Measurements from ENCODE around the gene SLC25A24. TPM values are rescaled to one million over a fixed set of nuclear protein-coding genes. Genes with fewer than 3 reads are reported as not detected.

The SLC25A24 gene
- total RNA-seq, 1 experiment from 2014 or later, result 86.8 TPM

- Histone ChIP-seq H3K9me2 (replicated peaks; ENCODE audit: insufficient read depth, low read length) (no peaks in the 10 kb centered on the region), H3K4me3 (ENCODE audit: low read length) (no peak overlapping the region), H4K20me1 (ENCODE audit: insufficient read depth, low read depth, low read length) (no peaks in the 10 kb centered on the region), H3K36me3 (ENCODE audit: insufficient read depth, low read length) (no peaks in the 10 kb centered on the region), H3K9ac (ENCODE audit: low read length) (no peak overlapping the region), H3K27ac (ENCODE audit: low read length) (no peak overlapping the region), H3K4me1 (ENCODE audit: low read length) (peaks cover 6% of the 10 kb centered on the region), H3K27me3 (ENCODE audit: low read length) (no peaks in the 10 kb centered on the region), H2AFZ (ENCODE audit: low read length) (no peak overlapping the region), H3K4me2 (ENCODE audit: low read depth, low read length, poor library complexity, severe bottlenecking) (no peak overlapping the region), H3K79me2 (ENCODE audit: low read length) (no peaks in the 10 kb centered on the region), H3K9me3 (ENCODE audit: low read length) (no peaks in the 10 kb centered on the region)
- peak; percentile 89 for DNase-seq
Measured at GRCh38 chr1:108125312-108126138, 74.6 kb downstream of the SLC25A24 start.

GRCh38 chr1:108124622-108125311 is 75.4 kb downstream of the SLC25A24 start:
- Histone ChIP-seq H4K20me1 (ENCODE audit: insufficient read depth, low read depth, low read length) (no peaks in the 10 kb centered on the region), H3K27me3 (ENCODE audit: low read length) (no peaks in the 10 kb centered on the region), H3K9me2 (replicated peaks; ENCODE audit: insufficient read depth, low read length) (no peaks in the 10 kb centered on the region), H3K27ac (ENCODE audit: low read length) (no peak overlapping the region), H3K79me2 (ENCODE audit: low read length) (no peaks in the 10 kb centered on the region), H3K4me3 (ENCODE audit: low read length) (no peak overlapping the region), H2AFZ (ENCODE audit: low read length) (no peak overlapping the region), H3K4me2 (ENCODE audit: low read depth, low read length, poor library complexity, severe bottlenecking) (no peak overlapping the region), H3K9ac (ENCODE audit: low read length) (no peak overlapping the region), H3K36me3 (ENCODE audit: insufficient read depth, low read length) (no peaks in the 10 kb centered on the region), H3K4me1 (ENCODE audit: low read length) (peaks cover 6% of the 10 kb centered on the region), H3K9me3 (ENCODE audit: low read length) (no peaks in the 10 kb centered on the region)
- no peak for DNase-seq

GRCh38 chr1:108124023-108124422 is 76.1 kb downstream of the SLC25A24 start:
- no peak for DNase-seq
- Histone ChIP-seq H3K36me3 (ENCODE audit: insufficient read depth, low read length) (no peaks in the 10 kb centered on the region), H3K4me2 (ENCODE audit: low read depth, low read length, poor library complexity, severe bottlenecking) (no peak overlapping the region), H2AFZ (ENCODE audit: low read length) (no peak overlapping the region), H3K27me3 (ENCODE audit: low read length) (no peaks in the 10 kb centered on the region), H3K9me3 (ENCODE audit: low read length) (no peaks in the 10 kb centered on the region), H3K27ac (ENCODE audit: low read length) (no peak overlapping the region), H3K9me2 (replicated peaks; ENCODE audit: insufficient read depth, low read length) (no peaks in the 10 kb centered on the region), H3K4me1 (ENCODE audit: low read length) (peaks cover 7% of the 10 kb centered on the region), H3K9ac (ENCODE audit: low read length) (no peak overlapping the region), H4K20me1 (ENCODE audit: insufficient read depth, low read depth, low read length) (no peaks in the 10 kb centered on the region), H3K4me3 (ENCODE audit: low read length) (no peak overlapping the region), H3K79me2 (ENCODE audit: low read length) (no peaks in the 10 kb centered on the region)

GRCh38 chr1:108121358-108122143 is 78.6 kb downstream of the SLC25A24 start:
- Histone ChIP-seq H3K79me2 (ENCODE audit: low read length) (no peaks in the 10 kb centered on the region), H3K27me3 (ENCODE audit: low read length) (no peaks in the 10 kb centered on the region), H2AFZ (ENCODE audit: low read length) (no peak overlapping the region), H4K20me1 (ENCODE audit: insufficient read depth, low read depth, low read length) (no peaks in the 10 kb centered on the region), H3K27ac (ENCODE audit: low read length) (no peak overlapping the region), H3K36me3 (ENCODE audit: insufficient read depth, low read length) (no peaks in the 10 kb centered on the region), H3K4me1 (ENCODE audit: low read length) (peaks cover 16% of the 10 kb centered on the region), H3K9ac (ENCODE audit: low read length) (no peak overlapping the region), H3K9me3 (ENCODE audit: low read length) (no peaks in the 10 kb centered on the region), H3K4me2 (ENCODE audit: low read depth, low read length, poor library complexity, severe bottlenecking) (no peak overlapping the region), H3K4me3 (ENCODE audit: low read length) (no peak overlapping the region), H3K9me2 (replicated peaks; ENCODE audit: insufficient read depth, low read length) (no peaks in the 10 kb centered on the region)
- DNase-seq, result no peak

- no peaks in the 10 kb centered on the region for H3K36me3 ChIP-seq (ENCODE audit: insufficient read depth, low read length)
- H3K4me1 ChIP-seq (ENCODE audit: low read length), result peaks cover 11% of the 10 kb centered on the region
- no peak overlapping the region for H3K9ac ChIP-seq (ENCODE audit: low read length)
- H3K9me3 ChIP-seq (ENCODE audit: low read length), result no peaks in the 10 kb centered on the region
- no peaks in the 10 kb centered on the region for H3K27me3 ChIP-seq (ENCODE audit: low read length)
- no peaks in the 10 kb centered on the region for H3K9me2 ChIP-seq (replicated peaks; ENCODE audit: insufficient read depth, low read length)
- H3K27ac ChIP-seq (ENCODE audit: low read length), result no peak overlapping the region
- H4K20me1 ChIP-seq (ENCODE audit: insufficient read depth, low read depth, low read length), result no peaks in the 10 kb centered on the region
- H3K4me3 ChIP-seq (ENCODE audit: low read length), result no peak overlapping the region
- no peaks in the 10 kb centered on the region for H3K79me2 ChIP-seq (ENCODE audit: low read length)
- no peak overlapping the region for H2AFZ ChIP-seq (ENCODE audit: low read length)
- no peak for DNase-seq
- no peak overlapping the region for H3K4me2 ChIP-seq (ENCODE audit: low read depth, low read length, poor library complexity, severe bottlenecking)
Measured at GRCh38 chr1:108120163-108120562, 80.0 kb downstream of the SLC25A24 start.

GRCh38 chr1:108119500-108119899 is 80.6 kb downstream of the SLC25A24 start:
- no peak overlapping the region for H2AFZ ChIP-seq (ENCODE audit: low read length)

GRCh38 chr1:108117945-108118902 is 81.9 kb downstream of the SLC25A24 start:
- Histone ChIP-seq H3K9me2 (replicated peaks; ENCODE audit: insufficient read depth, low read length) (no peaks in the 10 kb centered on the region), H3K27ac (ENCODE audit: low read length) (no peak overlapping the region), H3K4me1 (ENCODE audit: low read length) (peaks cover 15% of the 10 kb centered on the region), H3K9me3 (ENCODE audit: low read length) (no peaks in the 10 kb centered on the region), H3K36me3 (ENCODE audit: insufficient read depth, low read length) (no peaks in the 10 kb centered on the region), H4K20me1 (ENCODE audit: insufficient read depth, low read depth, low read length) (no peaks in the 10 kb centered on the region), H3K4me2 (ENCODE audit: low read depth, low read length, poor library complexity, severe bottlenecking) (no peak overlapping the region), H3K4me3 (ENCODE audit: low read length) (no peak overlapping the region), H2AFZ (ENCODE audit: low read length) (0 out of 2 replicates have a peak overlapping the region, but pooled peaks have one; percentile 2), H3K27me3 (ENCODE audit: low read length) (no peaks in the 10 kb centered on the region), H3K79me2 (ENCODE audit: low read length) (no peaks in the 10 kb centered on the region), H3K9ac (ENCODE audit: low read length) (no peak overlapping the region)
- DNase-seq, result peak; percentile 58

More at GRCh38 chr1:108119500-108119899, 80.6 kb downstream of the SLC25A24 start:
- DNase-seq, result no peak
- no peaks in the 10 kb centered on the region for H3K9me3 ChIP-seq (ENCODE audit: low read length)
- H3K9ac ChIP-seq (ENCODE audit: low read length), result no peak overlapping the region
- H3K36me3 ChIP-seq (ENCODE audit: insufficient read depth, low read length), result no peaks in the 10 kb centered on the region
- no peak overlapping the region for H3K4me2 ChIP-seq (ENCODE audit: low read depth, low read length, poor library complexity, severe bottlenecking)
- no peaks in the 10 kb centered on the region for H3K79me2 ChIP-seq (ENCODE audit: low read length)
- H3K4me3 ChIP-seq (ENCODE audit: low read length), result no peak overlapping the region
- no peaks in the 10 kb centered on the region for H3K27me3 ChIP-seq (ENCODE audit: low read length)
- no peak overlapping the region for H3K27ac ChIP-seq (ENCODE audit: low read length)
- no peaks in the 10 kb centered on the region for H3K9me2 ChIP-seq (replicated peaks; ENCODE audit: insufficient read depth, low read length)
- H4K20me1 ChIP-seq (ENCODE audit: insufficient read depth, low read depth, low read length), result no peaks in the 10 kb centered on the region
- H3K4me1 ChIP-seq (ENCODE audit: low read length), result peaks cover 10% of the 10 kb centered on the region
